GM12865 (cell line): Measurements from ENCODE around the gene MED4.

ENCODE experiments used
- DNase-seq: peaks from one replicate; pipeline ENCODE4 v3.0.0; 2010; ENCODE audit warnings: low read depth
- H3K4me3 ChIP-seq: 2 replicates; pipeline ENCODE4 v1.5.1; 2011; ENCODE audit warnings: mild to moderate bottlenecking, low read depth, low read length, control low read depth
- TF ChIP-seq, protein P1 (sequence below): IDR thresholded peaks from 2 replicates; pipeline ENCODE4 v1.5.1; 2011; ENCODE audit warnings: low read length, control low read depth, low read depth, inconsistent platforms; ENCODE audit not compliant: insufficient read depth; ENCODE audit errors: missing control alignments

The MED4 gene

DNA sequence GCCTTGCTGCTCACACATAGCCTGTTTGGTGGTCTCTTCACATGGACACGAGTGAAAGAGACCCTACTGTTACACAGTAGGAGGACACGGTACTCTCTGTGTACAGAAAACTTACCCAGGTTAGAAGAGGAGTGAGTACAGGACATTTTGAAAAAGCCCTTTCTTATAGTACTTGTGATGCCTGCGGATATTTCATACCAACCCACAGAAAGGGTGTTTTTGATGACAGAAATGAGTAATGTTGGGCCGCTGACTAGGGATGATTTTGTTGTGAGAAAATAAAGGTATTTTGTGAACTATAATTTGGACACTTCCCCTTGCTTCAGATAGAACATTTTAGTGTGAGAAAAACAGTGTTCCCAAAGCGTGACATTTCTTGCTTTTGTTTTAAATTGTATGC lies 39.2 kb downstream of the MED4 start:
- TF ChIP-seq, protein P1, sequence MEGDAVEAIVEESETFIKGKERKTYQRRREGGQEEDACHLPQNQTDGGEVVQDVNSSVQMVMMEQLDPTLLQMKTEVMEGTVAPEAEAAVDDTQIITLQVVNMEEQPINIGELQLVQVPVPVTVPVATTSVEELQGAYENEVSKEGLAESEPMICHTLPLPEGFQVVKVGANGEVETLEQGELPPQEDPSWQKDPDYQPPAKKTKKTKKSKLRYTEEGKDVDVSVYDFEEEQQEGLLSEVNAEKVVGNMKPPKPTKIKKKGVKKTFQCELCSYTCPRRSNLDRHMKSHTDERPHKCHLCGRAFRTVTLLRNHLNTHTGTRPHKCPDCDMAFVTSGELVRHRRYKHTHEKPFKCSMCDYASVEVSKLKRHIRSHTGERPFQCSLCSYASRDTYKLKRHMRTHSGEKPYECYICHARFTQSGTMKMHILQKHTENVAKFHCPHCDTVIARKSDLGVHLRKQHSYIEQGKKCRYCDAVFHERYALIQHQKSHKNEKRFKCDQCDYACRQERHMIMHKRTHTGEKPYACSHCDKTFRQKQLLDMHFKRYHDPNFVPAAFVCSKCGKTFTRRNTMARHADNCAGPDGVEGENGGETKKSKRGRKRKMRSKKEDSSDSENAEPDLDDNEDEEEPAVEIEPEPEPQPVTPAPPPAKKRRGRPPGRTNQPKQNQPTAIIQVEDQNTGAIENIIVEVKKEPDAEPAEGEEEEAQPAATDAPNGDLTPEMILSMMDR: no peak
- H3K4me3 ChIP-seq: no peak overlapping the region
- DNase-seq: no peak

DNA sequence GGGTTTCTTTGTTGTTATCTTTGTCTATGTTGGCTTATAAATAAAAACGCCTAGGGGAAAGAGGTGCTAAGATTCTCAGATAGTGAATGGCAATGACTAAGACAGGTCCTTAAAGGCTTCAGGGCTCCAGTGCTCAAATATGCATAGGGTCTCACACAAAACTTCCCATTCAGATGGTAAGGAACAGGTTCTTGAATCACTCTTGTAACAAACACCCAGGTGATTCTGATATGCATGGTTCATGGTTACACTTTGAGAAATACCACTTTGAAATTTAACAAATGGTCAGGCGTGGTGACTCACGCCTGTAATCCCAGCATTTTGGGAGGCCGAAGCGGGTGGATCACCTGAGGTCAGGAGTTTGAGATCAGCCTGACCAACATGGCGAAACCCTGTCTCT lies 40.3 kb downstream of the MED4 start:
- TF ChIP-seq, protein P1: no peak
- no peak for DNase-seq
- no peak overlapping the region for H3K4me3 ChIP-seq

DNA sequence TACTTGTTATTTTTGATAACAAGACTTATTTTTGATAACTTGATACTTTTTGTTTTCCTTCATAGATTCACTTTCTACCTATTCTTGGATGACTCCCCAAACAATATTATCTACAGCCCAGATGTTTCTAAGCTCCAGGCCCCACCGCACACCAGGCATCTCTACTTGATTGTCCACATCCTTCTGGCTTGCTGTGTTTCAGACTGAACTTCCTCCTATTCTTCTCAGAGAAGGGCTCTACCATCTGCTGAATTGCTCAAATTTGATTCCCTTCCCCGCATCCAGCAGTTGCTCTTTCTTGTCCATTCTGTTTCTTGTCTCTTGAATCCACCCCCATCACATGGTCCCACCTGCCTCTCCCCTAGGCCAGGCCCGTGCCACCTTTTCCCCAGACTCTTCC lies 44.4 kb downstream of the MED4 start:
- TF ChIP-seq, protein P1: no peak
- no peak overlapping the region for H3K4me3 ChIP-seq
- DNase-seq: no peak

DNA sequence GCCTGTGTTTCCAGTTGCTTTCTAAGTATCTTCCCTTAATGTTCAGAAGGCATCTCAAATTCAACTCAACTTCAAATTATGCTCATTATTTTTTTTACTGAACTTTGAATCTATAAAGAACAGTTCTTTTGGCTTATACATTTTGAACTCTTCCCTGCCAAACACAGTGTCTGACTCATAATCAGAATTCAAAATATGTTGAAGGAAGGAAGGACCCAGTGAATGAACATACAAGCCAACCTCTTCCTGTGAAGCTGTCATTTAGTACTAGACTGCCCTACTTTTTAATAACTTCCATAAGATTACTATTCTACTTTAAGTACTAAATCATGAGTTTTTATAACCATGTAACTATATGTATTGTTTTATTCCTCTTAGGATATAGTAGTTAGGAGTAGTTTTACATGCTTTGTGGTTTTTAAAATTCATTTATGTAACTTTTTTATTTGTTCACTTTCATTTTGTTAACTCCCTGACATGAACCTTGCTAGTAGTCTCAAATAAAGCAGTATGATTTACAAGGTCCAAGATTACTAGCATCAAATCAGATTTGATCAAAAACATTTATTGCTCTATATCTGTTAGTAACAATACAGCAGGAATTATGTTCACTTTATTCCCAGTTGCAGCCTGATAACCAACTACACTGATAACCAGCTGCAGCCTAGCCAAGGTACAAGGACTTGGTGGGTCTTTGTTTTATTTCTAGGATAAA lies 51.0 kb downstream of the MED4 start:
- peak; percentile 16 for DNase-seq
- TF ChIP-seq, protein P1: no peak
- no peak overlapping the region for H3K4me3 ChIP-seq

DNA sequence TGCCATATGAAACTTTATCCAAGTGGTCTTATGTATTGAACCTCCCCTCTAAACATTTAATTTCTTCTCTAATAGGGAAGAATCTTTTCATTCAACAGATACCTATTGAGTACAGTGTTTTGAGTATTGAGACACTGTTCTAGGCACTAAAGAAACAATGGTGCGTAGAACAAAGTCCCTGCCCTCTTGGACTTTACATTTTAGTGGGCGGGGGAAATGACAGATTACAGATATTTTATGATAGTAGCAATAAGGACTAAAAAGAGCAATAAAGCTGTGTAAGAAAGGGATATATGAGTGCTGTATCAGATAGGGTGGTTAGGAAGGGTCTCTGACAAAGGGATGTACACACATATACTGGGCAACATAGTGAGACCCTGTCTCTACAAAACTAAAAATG lies 52.0 kb downstream of the MED4 start:
- no peak for DNase-seq
- TF ChIP-seq, protein P1: no peak

DNA sequence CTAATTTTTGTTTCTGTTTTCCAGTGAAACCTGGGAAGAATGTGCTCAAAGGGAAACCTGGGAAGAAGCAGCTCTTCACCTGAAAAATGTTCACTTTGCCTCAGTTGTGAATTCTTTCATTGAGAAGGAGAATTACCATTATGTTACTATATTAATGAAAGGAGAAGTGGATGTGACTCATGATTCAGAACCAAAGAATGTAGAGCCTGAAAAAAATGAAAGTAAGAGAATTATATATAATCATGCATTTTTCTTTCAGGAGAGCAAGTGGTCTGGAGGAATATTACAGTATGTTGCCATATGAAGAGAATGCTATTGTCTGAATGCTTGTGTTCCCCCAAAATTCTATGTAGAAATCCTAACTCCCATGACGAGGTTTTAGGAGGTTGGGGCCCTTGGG lies 54.0 kb downstream of the MED4 start:
- H3K4me3 ChIP-seq: no peak overlapping the region
- DNase-seq: no peak
- TF ChIP-seq, protein P1: no peak

More for the DNA sequence above, 52.0 kb downstream of the MED4 start:
- H3K4me3 ChIP-seq: no peak overlapping the region

DNA sequence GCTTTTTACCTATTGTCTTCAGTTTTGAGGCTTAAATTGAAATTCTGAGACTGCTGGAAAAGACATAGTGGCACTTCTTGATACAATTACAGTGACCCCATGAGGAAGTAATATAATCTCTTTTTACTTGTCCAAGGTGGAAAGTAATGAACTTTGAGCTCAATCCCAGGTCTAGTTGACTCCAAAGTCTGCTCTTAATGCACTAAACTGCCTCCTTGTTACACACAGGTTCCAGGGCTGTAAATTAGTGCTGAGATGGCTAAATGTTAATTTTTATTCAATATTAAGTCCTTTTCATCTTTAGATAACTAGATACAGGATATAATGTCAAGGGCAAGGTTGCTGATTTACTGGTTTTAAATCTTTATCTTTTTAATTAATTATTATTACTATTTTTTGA lies 54.9 kb downstream of the MED4 start:
- TF ChIP-seq, protein P1: no peak
- no peak for DNase-seq
- H3K4me3 ChIP-seq: no peak overlapping the region
